Endothelial cell (in vitro differentiated cells): Measurements from ENCODE around the gene OCSTAMP. TPM values are rescaled to one million over a fixed set of nuclear protein-coding genes. Genes with fewer than 3 reads are reported as not detected.

Source experiments
- DNase-seq: peaks from one replicate; pipeline ENCODE4 v3.0.0; 2021; ENCODE audit warnings: low spot score
- H3K27ac Mint-ChIP-seq: one replicate; pipeline ENCODE4 v1.8.0; 2021; ENCODE audit warnings: mixed read lengths, inconsistent platforms; ENCODE audit not compliant: unreplicated experiment
- H3K27me3 Mint-ChIP-seq: one replicate; pipeline ENCODE4 v1.8.0; 2021; ENCODE audit warnings: mild to moderate bottlenecking, moderate library complexity, mixed read lengths, inconsistent platforms; ENCODE audit not compliant: unreplicated experiment
- H3K36me3 Mint-ChIP-seq: one replicate; pipeline ENCODE4 v1.8.0; 2021; ENCODE audit warnings: mild to moderate bottlenecking, low read depth, mixed read lengths, inconsistent platforms; ENCODE audit not compliant: unreplicated experiment
- H3K4me1 Mint-ChIP-seq: one replicate; pipeline ENCODE4 v1.8.0; 2021; ENCODE audit warnings: mild to moderate bottlenecking, mixed read lengths, inconsistent platforms; ENCODE audit not compliant: unreplicated experiment
- H3K4me3 Mint-ChIP-seq: one replicate; pipeline ENCODE4 v1.8.0; 2021; ENCODE audit warnings: mild to moderate bottlenecking, mixed read lengths, inconsistent platforms; ENCODE audit not compliant: unreplicated experiment
- H3K9me3 Mint-ChIP-seq: one replicate; pipeline ENCODE4 v1.8.0; 2021; ENCODE audit warnings: mixed read lengths, inconsistent platforms; ENCODE audit not compliant: unreplicated experiment
- total RNA-seq: library from RNA; stranded (reverse); fragmentation: NEBNext Ultra II Directional; extraction: Animal tissue kit (Norgen Biotek cat#: 25700); gene quantifications from one replicate; pipeline ENCODE4 v1.2.1, GENCODE V29; 2021; ENCODE audit not compliant: unreplicated experiment
- TF ChIP-seq, protein P1 (sequence below): fragments of 200-600 bp; sonication (generic); IDR thresholded peaks from one replicate; pipeline ENCODE4 v1.5.0; 2021; ENCODE audit warnings: antibody characterized with exemption; ENCODE audit not compliant: unreplicated experiment

OCSTAMP gene
- total RNA-seq, 1 donor from 2014 or later: not detected

DNA sequence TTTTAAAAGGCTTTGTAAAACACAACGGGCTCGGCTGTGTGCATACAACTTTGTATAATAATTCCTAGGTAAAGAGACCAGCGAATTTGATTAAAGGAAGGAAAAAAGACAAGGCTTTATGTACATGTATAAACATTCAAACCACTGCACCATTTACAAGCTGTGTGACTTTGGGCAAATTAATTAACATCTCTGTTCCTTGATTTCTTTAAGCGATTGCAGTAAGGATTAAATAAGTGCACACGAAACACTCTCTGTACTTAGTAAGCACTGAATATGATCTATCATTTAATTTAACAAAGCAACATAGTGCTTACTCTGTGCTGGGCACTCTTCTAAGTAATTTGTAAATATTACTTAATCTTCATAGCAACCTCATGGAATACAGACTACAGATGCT, 19.5 kb upstream of the OCSTAMP start:
- Mint-ChIP-seq H3K4me1 (no peaks in the 10 kb centered on the region), H3K4me3 (no peak overlapping the region), H3K9me3 (no peaks in the 10 kb centered on the region), H3K36me3 (no peaks in the 10 kb centered on the region), H3K27ac (no peak overlapping the region), H3K27me3 (no peaks in the 10 kb centered on the region)
- no peak for DNase-seq
- TF ChIP-seq, protein P1, sequence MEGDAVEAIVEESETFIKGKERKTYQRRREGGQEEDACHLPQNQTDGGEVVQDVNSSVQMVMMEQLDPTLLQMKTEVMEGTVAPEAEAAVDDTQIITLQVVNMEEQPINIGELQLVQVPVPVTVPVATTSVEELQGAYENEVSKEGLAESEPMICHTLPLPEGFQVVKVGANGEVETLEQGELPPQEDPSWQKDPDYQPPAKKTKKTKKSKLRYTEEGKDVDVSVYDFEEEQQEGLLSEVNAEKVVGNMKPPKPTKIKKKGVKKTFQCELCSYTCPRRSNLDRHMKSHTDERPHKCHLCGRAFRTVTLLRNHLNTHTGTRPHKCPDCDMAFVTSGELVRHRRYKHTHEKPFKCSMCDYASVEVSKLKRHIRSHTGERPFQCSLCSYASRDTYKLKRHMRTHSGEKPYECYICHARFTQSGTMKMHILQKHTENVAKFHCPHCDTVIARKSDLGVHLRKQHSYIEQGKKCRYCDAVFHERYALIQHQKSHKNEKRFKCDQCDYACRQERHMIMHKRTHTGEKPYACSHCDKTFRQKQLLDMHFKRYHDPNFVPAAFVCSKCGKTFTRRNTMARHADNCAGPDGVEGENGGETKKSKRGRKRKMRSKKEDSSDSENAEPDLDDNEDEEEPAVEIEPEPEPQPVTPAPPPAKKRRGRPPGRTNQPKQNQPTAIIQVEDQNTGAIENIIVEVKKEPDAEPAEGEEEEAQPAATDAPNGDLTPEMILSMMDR: no peak

DNA sequence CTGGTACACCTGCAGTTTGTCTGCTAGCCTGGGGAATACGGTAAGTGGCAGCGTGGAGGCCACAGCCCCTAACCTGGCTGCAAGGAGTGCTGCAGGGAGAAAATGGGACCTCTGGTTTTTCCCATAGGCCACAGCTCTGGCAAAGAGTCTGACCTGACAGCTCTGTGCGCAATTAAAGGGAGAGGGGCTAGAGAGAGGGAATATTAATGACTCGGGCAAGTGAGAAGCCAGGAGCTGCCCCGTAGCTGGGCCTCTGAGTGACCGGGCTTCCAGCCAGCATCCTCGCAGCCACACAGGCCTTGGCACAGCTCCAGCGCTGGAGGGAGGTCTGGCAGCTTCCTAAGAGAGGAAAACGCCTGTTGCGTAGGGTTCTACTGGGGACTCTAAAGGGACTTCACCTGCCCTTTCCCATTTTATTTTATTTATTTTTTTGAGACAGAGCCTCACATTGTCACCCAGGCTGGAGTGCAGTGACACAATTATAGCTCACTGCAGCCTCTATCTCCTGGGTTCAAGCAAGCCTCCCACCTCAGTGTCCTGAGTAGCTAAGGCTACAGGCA, 18.2 kb upstream of the OCSTAMP start:
- TF ChIP-seq, protein P1: no peak
- H3K4me1 Mint-ChIP-seq: no peaks in the 10 kb centered on the region
- no peaks in the 10 kb centered on the region for H3K36me3 Mint-ChIP-seq
- H3K4me3 Mint-ChIP-seq: no peak overlapping the region
- DNase-seq: no peak
- H3K27me3 Mint-ChIP-seq: no peaks in the 10 kb centered on the region
- no peaks in the 10 kb centered on the region for H3K9me3 Mint-ChIP-seq
- no peak overlapping the region for H3K27ac Mint-ChIP-seq

GRCh38 chr20:46566125-46566524, 15.7 kb upstream of the OCSTAMP start:
- DNase-seq: no peak
- TF ChIP-seq, protein P1: no peak
- H3K4me1 Mint-ChIP-seq: no peaks in the 10 kb centered on the region
- no peak overlapping the region for H3K27ac Mint-ChIP-seq
- no peaks in the 10 kb centered on the region for H3K27me3 Mint-ChIP-seq
- no peak overlapping the region for H3K4me3 Mint-ChIP-seq
- no peaks in the 10 kb centered on the region for H3K36me3 Mint-ChIP-seq
- H3K9me3 Mint-ChIP-seq: no peaks in the 10 kb centered on the region

GRCh38 chr20:46564241-46564957, 13.9 kb upstream of the OCSTAMP start:
- H3K27ac Mint-ChIP-seq: no peak overlapping the region
- no peaks in the 10 kb centered on the region for H3K36me3 Mint-ChIP-seq
- TF ChIP-seq, protein P1: no peak
- H3K4me1 Mint-ChIP-seq: no peaks in the 10 kb centered on the region
- no peaks in the 10 kb centered on the region for H3K9me3 Mint-ChIP-seq
- no peaks in the 10 kb centered on the region for H3K27me3 Mint-ChIP-seq
- DNase-seq: no peak
- no peak overlapping the region for H3K4me3 Mint-ChIP-seq

GRCh38 chr20:46563860-46564221, 13.4 kb upstream of the OCSTAMP start:
- Mint-ChIP-seq H3K27ac (no peak overlapping the region), H3K36me3 (no peaks in the 10 kb centered on the region), H3K4me1 (no peaks in the 10 kb centered on the region), H3K27me3 (no peaks in the 10 kb centered on the region), H3K9me3 (no peaks in the 10 kb centered on the region), H3K4me3 (no peak overlapping the region)
- TF ChIP-seq, protein P1: no peak
- no peak for DNase-seq
